ENCODE data around the gene WDR26.
"Not testable (repeated sequence)": the region's sequence is repeated elsewhere in the genome, so short reads cannot be mapped to it uniquely, and the experiment has no call there.

WDR26 gene

DNA sequence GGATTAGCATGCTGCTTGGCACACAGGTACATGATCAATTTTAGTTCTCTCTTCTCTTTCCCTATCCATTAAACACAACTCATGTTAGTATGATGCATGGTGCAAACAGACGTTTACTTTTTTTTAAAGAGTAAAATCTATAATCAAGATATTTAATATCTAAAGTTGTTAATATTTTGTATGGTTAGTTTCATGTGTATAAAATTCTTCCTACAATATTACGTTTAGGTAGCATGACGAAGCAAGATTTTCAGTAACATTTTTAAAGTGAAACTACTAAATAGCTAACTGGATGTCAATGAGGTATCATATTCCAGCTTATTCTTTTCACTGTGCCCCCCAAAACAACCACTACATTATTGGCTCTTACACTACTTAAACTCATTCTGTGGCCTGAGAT lies 41.3 kb downstream of the WDR26 start:
- DNase-seq (ENCODE audit: low read depth, low spot score), result no peak

- no peak for DNase-seq (ENCODE audit: low read depth, low spot score)
These were observed 42.0 kb downstream of the WDR26 start for GRCh38 chr1:224392411-224393249.

DNA sequence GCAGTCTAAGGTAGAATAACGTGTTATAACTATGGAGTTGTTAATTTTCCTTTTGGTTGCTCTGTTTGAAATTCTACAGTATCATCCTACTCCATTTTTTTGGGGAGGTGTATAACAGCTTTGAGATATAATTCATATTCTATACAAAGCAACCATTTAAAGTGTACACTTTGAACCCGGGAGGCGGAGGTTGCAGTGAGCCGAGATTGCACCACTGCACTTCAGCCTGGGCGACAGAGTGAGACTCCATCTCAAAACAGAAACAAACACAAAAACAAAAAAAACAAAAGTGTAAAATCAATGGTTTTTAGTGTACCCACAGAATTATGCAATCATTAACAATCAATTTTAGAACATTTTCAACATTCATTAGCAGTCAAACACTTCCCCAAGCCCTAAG lies 44.1 kb downstream of the WDR26 start:
- no peak for DNase-seq (ENCODE audit: low read depth, low spot score)

GRCh38 chr1:224387943-224388342 lies 46.7 kb downstream of the WDR26 start:
- DNase-seq (ENCODE audit: low read depth, low spot score), result no peak

- no peak for DNase-seq (ENCODE audit: low read depth, low spot score)
These were observed 47.2 kb downstream of the WDR26 start for GRCh38 chr1:224387302-224387912.

GRCh38 chr1:224383218-224383617 lies 51.4 kb downstream of the WDR26 start:
- no peak for DNase-seq (ENCODE audit: low read depth, low spot score)

DNA sequence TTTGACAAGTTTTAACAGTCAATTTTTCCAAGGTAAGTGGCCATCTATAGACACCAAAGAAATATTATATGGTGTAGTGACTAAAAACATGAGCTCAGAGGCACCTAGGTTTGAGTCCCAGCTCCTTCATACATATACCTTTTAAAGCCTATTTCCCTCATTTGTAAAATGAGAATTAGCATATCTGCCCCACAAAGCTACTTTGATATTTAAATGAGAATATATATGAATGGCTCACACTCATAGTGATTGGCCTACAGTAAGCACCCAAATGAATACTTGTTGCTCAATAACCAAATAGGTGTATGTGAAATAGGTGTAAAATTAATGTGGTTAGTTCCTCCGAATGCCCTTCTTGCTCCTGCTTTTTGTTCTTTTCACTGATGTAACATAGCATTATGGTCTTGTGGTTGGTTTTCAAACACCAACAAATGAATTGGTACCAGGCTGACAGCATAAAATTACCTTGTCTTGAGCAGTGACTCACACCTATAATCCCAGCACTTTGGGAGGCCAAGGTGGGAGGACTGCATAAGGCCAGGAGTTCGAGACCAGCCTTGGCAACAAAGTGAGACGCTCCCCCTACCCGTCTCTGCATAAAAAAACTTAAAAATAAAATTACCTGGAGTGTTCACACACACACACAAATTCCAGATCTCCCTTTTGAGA lies 52.6 kb downstream of the WDR26 start:
- no peak for DNase-seq (ENCODE audit: low read depth, low spot score)

DNA sequence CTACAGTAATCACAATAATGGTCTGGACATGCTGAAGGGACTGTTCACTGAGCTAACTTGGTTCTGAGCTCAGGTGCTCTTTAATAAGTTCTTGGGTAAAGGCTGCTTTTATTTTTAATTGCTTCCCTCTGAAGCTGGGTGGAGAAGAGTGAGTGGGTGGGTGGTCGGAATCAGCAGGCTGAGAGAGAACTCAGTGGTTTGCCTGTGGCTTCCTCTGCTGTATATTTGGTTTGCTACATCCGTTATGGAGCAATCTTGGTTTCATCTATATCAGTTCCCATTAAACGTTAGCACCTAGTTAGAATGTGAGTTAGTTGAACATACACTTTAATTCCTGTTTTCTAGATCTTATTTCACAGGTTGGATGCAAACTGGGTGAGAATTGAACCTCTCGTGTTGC lies 54.6 kb downstream of the WDR26 start:
- no peak for DNase-seq (ENCODE audit: low read depth, low spot score)

GRCh38 chr1:224378855-224379631 lies 55.6 kb downstream of the WDR26 start:
- no peak for DNase-seq (ENCODE audit: low read depth, low spot score)

GRCh38 chr1:224377676-224378006 lies 57.0 kb downstream of the WDR26 start:
- DNase-seq (ENCODE audit: low read depth, low spot score), result no peak

GRCh38 chr1:224375059-224375458 lies 59.5 kb downstream of the WDR26 start:
- DNase-seq (ENCODE audit: low read depth, low spot score), result no peak

- no peak for DNase-seq (ENCODE audit: low read depth, low spot score)
These were observed 61.5 kb downstream of the WDR26 start for GRCh38 chr1:224373008-224373590.

DNA sequence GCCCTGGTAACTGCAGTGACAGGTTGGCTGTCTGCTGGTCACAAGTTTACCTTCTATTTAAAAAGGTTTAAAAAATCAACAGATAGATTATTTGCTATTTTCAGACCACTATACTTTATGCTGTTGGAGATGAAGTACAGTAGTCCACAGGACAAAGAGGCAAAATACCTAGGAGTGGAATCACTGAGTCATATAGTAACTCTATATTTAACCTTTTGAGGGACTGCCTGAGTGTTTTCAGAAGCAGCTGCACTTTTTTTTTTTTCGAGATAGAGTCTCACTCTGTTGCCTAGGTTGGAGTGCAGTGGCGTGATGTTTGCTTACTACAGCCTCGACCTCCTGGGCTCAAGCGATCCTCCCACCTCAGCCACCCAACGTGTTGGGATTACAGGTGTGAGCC lies 66.2 kb downstream of the WDR26 start:
- no peak for DNase-seq (ENCODE audit: low read depth, low spot score)

GRCh38 chr1:224359207-224359606 lies 75.4 kb downstream of the WDR26 start:
- no peak for DNase-seq (ENCODE audit: low read depth, low spot score)

- no peak for DNase-seq (ENCODE audit: low read depth, low spot score)
These were observed 76.4 kb downstream of the WDR26 start for GRCh38 chr1:224358237-224358636.

- no peak for DNase-seq (ENCODE audit: low read depth, low spot score)
These were observed 76.9 kb downstream of the WDR26 start for GRCh38 chr1:224357626-224358124.

DNA sequence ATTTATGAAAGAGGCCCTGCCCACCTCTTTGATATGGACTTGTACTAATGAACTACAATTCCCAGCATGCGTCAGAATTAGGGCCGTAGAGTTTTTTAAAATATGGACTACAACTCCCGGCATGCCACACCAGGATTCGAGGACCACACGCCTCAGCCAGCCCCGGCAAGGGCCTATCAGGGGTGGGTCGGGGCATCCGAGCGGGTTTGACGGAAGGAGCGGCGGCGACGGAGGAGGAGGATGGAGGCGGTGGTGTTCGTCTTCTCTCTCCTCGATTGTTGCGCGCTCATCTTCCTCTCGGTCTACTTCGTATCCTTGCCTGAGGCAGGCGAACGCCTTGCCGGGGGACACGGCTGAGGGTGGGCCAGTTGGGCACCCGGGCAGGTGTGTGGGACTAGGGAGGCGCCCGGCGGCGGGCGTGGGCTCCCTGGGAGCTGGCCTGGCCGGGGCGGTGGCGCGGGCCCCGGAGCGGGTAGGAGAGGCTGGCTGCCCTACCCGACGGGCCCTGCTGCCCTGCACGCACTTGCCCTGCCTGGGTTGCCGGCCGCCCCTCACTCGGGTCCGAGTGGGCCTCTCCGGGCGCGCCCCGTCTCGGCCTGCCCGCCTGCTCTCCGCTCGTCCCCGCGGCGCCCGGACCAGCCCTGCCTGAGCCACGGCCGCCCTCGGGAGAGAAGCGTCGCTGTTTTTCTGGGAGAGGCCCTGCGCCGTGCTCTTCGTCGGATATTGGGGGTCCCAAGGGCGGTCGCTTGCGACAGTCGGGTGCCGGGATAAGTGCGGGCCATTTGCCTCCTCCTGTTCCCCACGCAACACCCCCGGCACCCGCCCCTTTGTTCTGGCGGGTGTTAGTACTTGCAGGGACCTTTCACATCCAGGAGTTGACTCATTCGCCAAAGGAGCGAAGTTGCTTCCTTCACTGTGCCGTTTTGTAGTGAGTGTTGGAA lies 77.6 kb downstream of the WDR26 start, which contains the start of gene CNIH4:
CNIH4 (plus strand) TSS at position 195 of the 941 bp plus-strand sequence; CDS start at position 241, 46 bp downstream.
- DNase-seq (ENCODE audit: low read depth, low spot score), result peak; percentile 85

DNA sequence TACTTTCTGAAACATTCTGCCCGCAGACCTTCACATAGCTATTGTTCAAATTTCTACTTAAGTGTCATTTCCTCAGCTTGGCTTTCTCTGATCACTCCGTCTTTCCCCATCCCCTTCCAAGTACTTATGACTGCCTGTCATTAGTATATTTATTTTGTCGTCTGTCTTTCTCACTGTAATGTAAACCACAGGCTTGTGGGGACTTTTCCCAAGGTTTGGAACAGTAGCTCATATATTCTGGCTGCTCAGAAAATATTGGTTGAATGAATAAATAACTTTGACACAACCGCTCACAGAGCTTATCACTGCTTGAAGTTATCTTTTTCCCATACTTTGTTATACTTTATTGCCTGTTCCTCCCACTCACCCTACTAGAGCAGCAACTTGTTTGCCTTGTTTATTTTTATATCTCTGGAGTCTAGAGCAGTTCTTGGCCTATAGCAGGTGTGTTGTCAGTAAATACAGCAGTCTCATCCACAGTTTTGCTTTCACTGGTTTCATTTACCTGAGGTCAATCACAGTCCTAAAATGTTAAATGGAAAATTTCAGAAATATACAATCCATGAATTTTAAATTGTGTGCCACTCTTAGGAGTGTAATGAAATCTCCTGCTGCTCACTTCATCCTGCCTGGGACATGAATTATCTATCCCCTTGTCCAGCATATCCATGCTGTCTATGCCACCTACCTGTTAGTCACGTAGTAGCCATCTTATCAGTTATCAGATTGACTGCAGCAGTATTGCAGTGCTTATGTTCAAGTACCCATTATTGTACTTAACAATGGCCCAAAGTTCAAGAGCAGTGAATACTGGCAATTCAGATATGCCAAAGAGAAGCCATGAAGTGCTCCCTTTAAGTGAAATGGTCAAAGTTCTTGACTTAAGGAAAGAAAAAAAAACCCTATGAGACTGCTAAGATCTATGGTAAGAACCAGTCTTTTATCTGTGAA lies 80.3 kb downstream of the WDR26 start:
- DNase-seq (ENCODE audit: low read depth, low spot score), result no peak

DNA sequence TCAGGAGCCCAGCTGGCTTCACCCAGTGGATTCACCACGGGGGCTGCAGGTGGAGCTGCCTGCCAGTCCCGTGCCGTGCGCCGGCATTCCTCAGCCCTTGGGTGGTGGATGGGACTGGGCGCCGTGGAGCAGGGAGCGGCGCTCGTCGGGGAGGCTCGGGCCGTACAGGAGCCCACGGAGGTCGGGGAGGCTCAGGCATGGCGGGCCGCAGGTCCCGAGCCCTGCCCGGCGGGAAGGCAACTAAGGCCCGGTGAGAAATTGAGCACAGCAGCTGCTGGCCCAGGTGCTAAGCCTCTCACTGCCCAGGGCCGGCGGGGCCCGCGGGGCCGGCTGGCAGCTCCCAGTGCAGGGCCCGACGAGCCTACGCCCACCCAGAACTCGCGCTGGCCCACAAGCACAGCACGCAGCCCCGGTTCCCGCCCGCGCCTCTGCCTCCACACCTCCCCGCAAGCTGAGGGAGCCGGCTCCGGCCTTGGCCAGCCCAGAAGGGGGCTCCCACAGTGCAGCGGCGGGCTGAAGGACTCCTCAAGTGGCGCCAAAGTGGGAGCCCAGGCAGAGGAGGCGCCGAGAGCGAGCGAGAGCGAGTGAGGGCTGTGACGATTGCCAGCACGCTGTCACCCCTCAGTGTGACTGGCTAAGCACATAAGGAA lies 82.0 kb downstream of the WDR26 start:
- not testable (repeated sequence) for DNase-seq (ENCODE audit: low read depth, low spot score)

All from iPS DF 19.7 (cell line).